Measurements from ENCODE around the gene SSBP2.

- TF ChIP-seq CTCF (IDR thresholded peaks at IDR 0.05) = no peak
- TF ChIP-seq POLR2A (IDR thresholded peaks at IDR 0.05) = no peak
Measured at GRCh38 chr5:81522571-81522970, 228.3 kb downstream of the SSBP2 start.
